ENCODE measurements around the gene LMAN1L. TPM values are rescaled to one million over a fixed set of nuclear protein-coding genes. Genes with fewer than 3 reads are reported as not detected.

The LMAN1L gene
- total RNA-seq, 4 donors from 2014 or later, result not detected

- Histone ChIP-seq H3K36me3 (no peaks in the 10 kb centered on the region), H3K4me3 (peak overlapping the region; percentile 32 to 92 (median 38)), H3K27me3 (no peaks in the 10 kb centered on the region), H3K27ac (peak overlapping the region; percentile 84 to 97 (median 88)), H3K4me1 (peaks cover 23 to 95% (median 70%) of the 10 kb centered on the region in 4 donors), H3K9me3 (no peaks in the 10 kb centered on the region)
- peak in 2 of 3 donors; percentile 82 to 83 for DNase-seq
- no peak for TF ChIP-seq POLR2A (IDR thresholded peaks at IDR 0.05)
- TF ChIP-seq CTCF (IDR thresholded peaks at IDR 0.05), result no peak
Observed at GRCh38 chr15:74790080-74790916, 22.3 kb upstream of the LMAN1L start.

GRCh38 chr15:74791007-74791406 is 21.6 kb upstream of the LMAN1L start:
- no peaks in the 10 kb centered on the region for H3K9me3 ChIP-seq
- no peaks in the 10 kb centered on the region for H3K27me3 ChIP-seq
- H3K4me1 ChIP-seq, result peaks cover 22 to 90% (median 65%) of the 10 kb centered on the region in 4 donors
- DNase-seq, result no peak
- peak overlapping the region in 3 of 4 donors; percentile 85 to 97 (median 91) for H3K27ac ChIP-seq
- H3K4me3 ChIP-seq, result no peak overlapping the region
- no peak for TF ChIP-seq POLR2A (IDR thresholded peaks at IDR 0.05)
- TF ChIP-seq CTCF (IDR thresholded peaks at IDR 0.05), result no peak
- H3K36me3 ChIP-seq, result no peaks in the 10 kb centered on the region

- Histone ChIP-seq H3K27ac (peak overlapping the region in 2 of 4 donors; percentile 37 to 97), H3K36me3 (no peaks in the 10 kb centered on the region), H3K9me3 (no peaks in the 10 kb centered on the region), H3K4me3 (peak overlapping the region in 1 of 4 donors; percentile 26), H3K27me3 (no peaks in the 10 kb centered on the region), H3K4me1 (peaks cover 19 to 83% (median 58%) of the 10 kb centered on the region in 4 donors)
- TF ChIP-seq POLR2A (IDR thresholded peaks at IDR 0.05), result no peak
- DNase-seq, result peak in 1 of 3 donors; percentile 59
Observed at GRCh38 chr15:74791667-74792066, 21.0 kb upstream of the LMAN1L start.

- H3K36me3 ChIP-seq, result no peaks in the 10 kb centered on the region
- H3K4me1 ChIP-seq, result peaks cover 19 to 76% (median 52%) of the 10 kb centered on the region in 4 donors
- TF ChIP-seq CTCF (IDR thresholded peaks at IDR 0.05) (no peak), POLR2A (IDR thresholded peaks at IDR 0.05) (no peak)
- H3K4me3 ChIP-seq, result peak overlapping the region in 1 of 4 donors; percentile 30
- H3K9me3 ChIP-seq, result no peaks in the 10 kb centered on the region
- H3K27ac ChIP-seq, result peak overlapping the region in 3 of 4 donors; percentile 12 to 97 (median 37)
- peak in 1 of 3 donors; percentile 44 for DNase-seq
- H3K27me3 ChIP-seq, result no peaks in the 10 kb centered on the region
Observed at GRCh38 chr15:74792227-74793016, 20.2 kb upstream of the LMAN1L start.

- peak in 2 of 3 donors; percentile 78 to 83 for DNase-seq
- TF ChIP-seq POLR2A (IDR thresholded peaks at IDR 0.05), result no peak
- peak; percentile 14 to 59 (median 36) for TF ChIP-seq CTCF (IDR thresholded peaks at IDR 0.05)
- peak overlapping the region in 2 of 4 donors; percentile 37 to 97 for H3K27ac ChIP-seq
- H3K4me1 ChIP-seq, result peaks cover 16 to 74% (median 55%) of the 10 kb centered on the region in 4 donors
- H3K36me3 ChIP-seq, result peaks cover 0 to 1% (median 0%) of the 10 kb centered on the region in 3 donors
- no peaks in the 10 kb centered on the region for H3K27me3 ChIP-seq
- H3K9me3 ChIP-seq, result no peaks in the 10 kb centered on the region
- peak overlapping the region in 1 of 4 donors; percentile 30 for H3K4me3 ChIP-seq
Observed at GRCh38 chr15:74793135-74794028, 19.3 kb upstream of the LMAN1L start.

Data from Peyer's patch (tissue), 4 donors.